ENCODE measurements around the gene SP140L.
"Not testable (repeated sequence)": the region's sequence is repeated elsewhere in the genome, so short reads cannot be mapped to it uniquely, and the experiment has no call there.

The SP140L gene

GRCh38 chr2:230323385-230324106 is 3.4 kb upstream of the SP140L start:
- DNase-seq (ENCODE audit: low read depth in 2 of 3, low spot score in 1 of 3), result no peak

GRCh38 chr2:230324503-230324902 is 2.5 kb upstream of the SP140L start:
- no peak for DNase-seq (ENCODE audit: low read depth in 2 of 3, low spot score in 1 of 3)

GRCh38 chr2:230325316-230326243 is 1.4 kb upstream of the SP140L start:
- no peak for DNase-seq (ENCODE audit: low read depth in 2 of 3, low spot score in 1 of 3)

GRCh38 chr2:230327418-230328154 is 593 bp downstream of the SP140L start:
- DNase-seq (ENCODE audit: low read depth in 2 of 3, low spot score in 1 of 3), result no peak

- no peak for DNase-seq (ENCODE audit: low read depth in 2 of 3, low spot score in 1 of 3)
These were observed 1.1 kb downstream of the SP140L start for GRCh38 chr2:230328155-230328458.

GRCh38 chr2:230329946-230330605 is 3.1 kb downstream of the SP140L start:
- DNase-seq (ENCODE audit: low read depth in 2 of 3, low spot score in 1 of 3), result no peak

- DNase-seq (ENCODE audit: low read depth in 2 of 3, low spot score in 1 of 3), result no peak
These were observed 3.7 kb downstream of the SP140L start for GRCh38 chr2:230330725-230331124.

GRCh38 chr2:230335461-230335863 is 8.5 kb downstream of the SP140L start:
- no peak for DNase-seq (ENCODE audit: low read depth in 2 of 3, low spot score in 1 of 3)

- no peak for DNase-seq (ENCODE audit: low read depth in 2 of 3, low spot score in 1 of 3)
These were observed 9.0 kb downstream of the SP140L start for GRCh38 chr2:230335864-230336506.

- not testable (repeated sequence) for DNase-seq (ENCODE audit: low read depth in 2 of 3, low spot score in 1 of 3)
These were observed 15.0 kb downstream of the SP140L start for GRCh38 chr2:230341936-230342528.

- DNase-seq (ENCODE audit: low read depth in 2 of 3, low spot score in 1 of 3), result not testable (repeated sequence)
These were observed 16.1 kb downstream of the SP140L start for GRCh38 chr2:230343041-230343624.

GRCh38 chr2:230343747-230344146 is 16.8 kb downstream of the SP140L start:
- DNase-seq (ENCODE audit: low read depth in 2 of 3, low spot score in 1 of 3), result no peak

- DNase-seq (ENCODE audit: low read depth in 2 of 3, low spot score in 1 of 3), result no peak
These were observed 19.5 kb downstream of the SP140L start for GRCh38 chr2:230346465-230346864.

- DNase-seq (ENCODE audit: low read depth in 2 of 3, low spot score in 1 of 3), result no peak
These were observed 20.0 kb downstream of the SP140L start for GRCh38 chr2:230346921-230347533.

- peak in 1 of 3 donors; percentile 46 for DNase-seq (ENCODE audit: low read depth in 2 of 3, low spot score in 1 of 3)
These were observed 20.8 kb downstream of the SP140L start for GRCh38 chr2:230347659-230348305.

- DNase-seq (ENCODE audit: low read depth in 2 of 3, low spot score in 1 of 3), result no peak
These were observed 21.8 kb downstream of the SP140L start for GRCh38 chr2:230348787-230349186.

GRCh38 chr2:230356084-230356483 is 29.1 kb downstream of the SP140L start:
- DNase-seq (ENCODE audit: low read depth in 2 of 3, low spot score in 1 of 3), result no peak

GRCh38 chr2:230358305-230358704 is 31.3 kb downstream of the SP140L start:
- DNase-seq (ENCODE audit: low read depth in 2 of 3, low spot score in 1 of 3), result no peak

- DNase-seq (ENCODE audit: low read depth in 2 of 3, low spot score in 1 of 3), result no peak
These were observed 33.0 kb downstream of the SP140L start for GRCh38 chr2:230360028-230360427.

Data from stimulated activated CD4-positive, alpha-beta T cell treated with anti-CD3 and anti-CD28 coated beads, Interleukin-12 subunit alpha, Interleukin-12 subunit beta, amount 100 ng/mL, for 48 hours (primary cell).